Fibroblast of lung (primary cell): ENCODE data around the gene BCAT1.

Experiments
- CTCF ChIP-seq, 2 donors: IDR thresholded peaks in 1 of 2; conservative IDR thresholded peaks in 1 of 2; 1 replicate in 1 of 2; 2 replicates in 1 of 2; pipeline ENCODE4 v1.5.1; 2011 to 2012; ENCODE audit warnings: low read length in 2 of 2, control low read depth in 1 of 2, inconsistent platforms in 1 of 2, low read depth in 1 of 2, mild to moderate bottlenecking in 1 of 2
- EZH2 ChIP-seq: IDR thresholded peaks from 2 replicates; pipeline ENCODE4 v1.5.1; 2012; ENCODE audit warnings: low read length, control low read depth, mild to moderate bottlenecking; ENCODE audit errors: missing control alignments

GRCh38 chr12:24773996-24774395 lies 174.9 kb downstream of the BCAT1 start:
- TF ChIP-seq CTCF (conservative IDR thresholded peaks at IDR 0.05 in 1 of 2, IDR thresholded peaks at IDR 0.05 in 1 of 2; ENCODE audit: low read depth in 1 of 2, low read length in 2 of 2): no peak
- TF ChIP-seq EZH2: no peak
